Peyer's patch (tissue), 4 donors: ENCODE results near the gene NIPBL. TPM values are rescaled to one million over a fixed set of nuclear protein-coding genes. Genes with fewer than 3 reads are reported as not detected.
"Not testable (repeated sequence)": the region's sequence is repeated elsewhere in the genome, so short reads cannot be mapped to it uniquely, and the experiment has no call there.

Source experiments
- DNase-seq, 3 donors: peaks; one replicate each; pipeline ENCODE4 v3.0.0-alpha.2; 2017 to 2019
- H3K27ac ChIP-seq, 4 donors: fragments of 200-600 bp; sonication (generic); one replicate each; pipeline ENCODE4 v1.5.1; 2016 to 2019
- H3K27me3 ChIP-seq, 2 donors: fragments of 200-600 bp; sonication (generic); one replicate each; pipeline ENCODE4 v1.5.1; 2019
- H3K36me3 ChIP-seq, 3 donors: fragments of 200-600 bp; sonication (generic); one replicate each; pipeline ENCODE4 v1.5.1; 2016 to 2019
- H3K4me1 ChIP-seq, 4 donors: fragments of 200-600 bp; sonication (generic); one replicate each; pipeline ENCODE4 v1.5.1; 2016 to 2019
- H3K4me3 ChIP-seq, 4 donors: fragments of 200-600 bp; sonication (generic); 1 replicate in 3 of 4; 2 replicates in 1 of 4; pipeline ENCODE4 v1.5.1; 2016 to 2019; ENCODE audit warnings: mild to moderate bottlenecking in 1 of 4
- H3K9me3 ChIP-seq, 4 donors: fragments of 200-600 bp; sonication (generic); one replicate each; pipeline ENCODE4 v1.5.1; 2016 to 2019; ENCODE audit warnings: mild to moderate bottlenecking in 1 of 4
- POLR2A ChIP-seq, 2 donors: fragments of 450-650 bp; IDR thresholded peaks; one replicate each; pipeline ENCODE4 v1.5.1; 2017; ENCODE audit warnings: antibody characterized with exemption in 2 of 2, mild to moderate bottlenecking in 2 of 2, moderate library complexity in 2 of 2
- total RNA-seq, 4 donors: library from RNA; depleted of rRNA; stranded (reverse); fragments of >200 nt; gene quantifications; one replicate each; pipeline ENCODE4 v1.1.0, GENCODE V29; 2016
- TF ChIP-seq, protein P1 (sequence below), 6 experiments: fragments of 450-650 bp in 4 of 6; fragments of 200-600 bp in 2 of 6; sonication (generic) in 1 of 6; IDR thresholded peaks; one replicate each; pipeline ENCODE4 v1.5.1; 2017 to 2019; ENCODE audit warnings: antibody characterized with exemption in 6 of 6, mild to moderate bottlenecking in 3 of 6, moderate library complexity in 1 of 6

The NIPBL gene
- total RNA-seq, 4 donors from 2014 or later = 48.7 to 109 (median 68.8) TPM

DNA sequence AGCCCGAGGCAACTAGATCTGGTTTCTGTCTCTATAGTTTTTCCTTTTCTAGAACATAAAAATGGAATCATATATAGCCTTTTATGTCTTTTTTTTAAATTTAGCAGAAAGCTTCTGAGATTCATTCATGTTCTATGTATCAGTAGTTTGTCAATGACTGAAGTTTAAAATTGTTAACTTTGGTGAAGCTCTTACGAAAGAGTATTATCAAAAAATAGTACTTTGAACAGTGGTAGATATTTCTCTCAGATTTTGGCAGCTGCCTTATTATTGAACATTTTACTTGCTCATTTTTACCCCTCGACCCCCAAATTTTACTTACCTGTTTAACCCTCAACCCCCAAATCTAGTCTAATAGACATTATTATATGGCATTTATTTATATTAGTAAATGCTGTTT lies 10.2 kb downstream of the NIPBL start:
- Histone ChIP-seq H3K4me1 (peaks cover 0 to 6% (median 3%) of the 10 kb centered on the region in 4 donors), H3K27ac (no peak overlapping the region), H3K4me3 (no peak overlapping the region), H3K9me3 (no peaks in the 10 kb centered on the region), H3K36me3 (peaks cover 0 to 6% (median 0%) of the 10 kb centered on the region in 3 donors), H3K27me3 (no peaks in the 10 kb centered on the region)
- TF ChIP-seq, protein P1, sequence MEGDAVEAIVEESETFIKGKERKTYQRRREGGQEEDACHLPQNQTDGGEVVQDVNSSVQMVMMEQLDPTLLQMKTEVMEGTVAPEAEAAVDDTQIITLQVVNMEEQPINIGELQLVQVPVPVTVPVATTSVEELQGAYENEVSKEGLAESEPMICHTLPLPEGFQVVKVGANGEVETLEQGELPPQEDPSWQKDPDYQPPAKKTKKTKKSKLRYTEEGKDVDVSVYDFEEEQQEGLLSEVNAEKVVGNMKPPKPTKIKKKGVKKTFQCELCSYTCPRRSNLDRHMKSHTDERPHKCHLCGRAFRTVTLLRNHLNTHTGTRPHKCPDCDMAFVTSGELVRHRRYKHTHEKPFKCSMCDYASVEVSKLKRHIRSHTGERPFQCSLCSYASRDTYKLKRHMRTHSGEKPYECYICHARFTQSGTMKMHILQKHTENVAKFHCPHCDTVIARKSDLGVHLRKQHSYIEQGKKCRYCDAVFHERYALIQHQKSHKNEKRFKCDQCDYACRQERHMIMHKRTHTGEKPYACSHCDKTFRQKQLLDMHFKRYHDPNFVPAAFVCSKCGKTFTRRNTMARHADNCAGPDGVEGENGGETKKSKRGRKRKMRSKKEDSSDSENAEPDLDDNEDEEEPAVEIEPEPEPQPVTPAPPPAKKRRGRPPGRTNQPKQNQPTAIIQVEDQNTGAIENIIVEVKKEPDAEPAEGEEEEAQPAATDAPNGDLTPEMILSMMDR (IDR thresholded peaks at IDR 0.05) = no peak
- no peak for TF ChIP-seq POLR2A (IDR thresholded peaks at IDR 0.05)
- DNase-seq = no peak

DNA sequence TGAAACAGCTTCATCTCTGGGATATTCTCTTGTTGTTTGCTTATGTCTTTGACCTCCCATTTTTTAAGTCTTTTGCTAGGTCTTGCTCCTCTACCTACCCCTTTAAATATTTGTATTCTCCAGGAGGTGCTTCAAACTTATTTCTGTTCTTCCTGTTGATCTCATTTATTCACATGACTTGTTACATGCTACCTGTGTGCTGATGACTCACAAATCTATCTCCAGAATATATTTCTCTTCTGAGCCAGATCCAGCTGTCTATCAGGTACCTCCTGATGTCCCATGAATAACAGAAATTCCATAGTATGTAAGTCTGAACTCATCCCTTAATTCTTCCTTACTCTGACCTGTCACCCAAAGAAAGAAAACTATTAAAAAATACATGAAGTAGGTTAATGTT lies 11.0 kb downstream of the NIPBL start:
- no peak overlapping the region for H3K4me3 ChIP-seq
- H3K9me3 ChIP-seq = no peaks in the 10 kb centered on the region
- H3K4me1 ChIP-seq = peaks cover 0 to 2% (median 0%) of the 10 kb centered on the region in 4 donors
- peaks cover 0 to 6% (median 0%) of the 10 kb centered on the region in 3 donors for H3K36me3 ChIP-seq
- no peaks in the 10 kb centered on the region for H3K27me3 ChIP-seq
- H3K27ac ChIP-seq = no peak overlapping the region
- TF ChIP-seq, protein P1 (IDR thresholded peaks at IDR 0.05) = no peak
- no peak for TF ChIP-seq POLR2A (IDR thresholded peaks at IDR 0.05)
- DNase-seq = no peak

DNA sequence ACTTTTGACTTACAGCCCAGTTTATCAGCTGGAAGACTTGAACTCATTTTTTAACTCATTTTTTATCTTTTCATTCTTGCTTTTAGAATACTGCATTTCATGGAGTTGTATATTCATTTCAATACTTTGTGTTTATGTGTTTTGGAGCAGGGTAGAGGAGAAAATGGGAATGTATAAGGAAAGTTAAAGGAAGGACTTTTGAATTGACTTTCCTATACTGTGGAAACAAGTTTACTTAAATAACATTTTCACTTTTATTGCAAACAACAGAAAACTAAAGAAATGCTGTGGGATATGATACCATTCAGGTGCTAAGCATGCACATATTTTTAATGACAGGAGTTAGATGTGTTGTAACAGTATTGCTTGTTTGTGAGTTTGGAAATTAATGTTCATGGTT lies 11.7 kb downstream of the NIPBL start:
- no peaks in the 10 kb centered on the region for H3K27me3 ChIP-seq
- TF ChIP-seq, protein P1 (IDR thresholded peaks at IDR 0.05) = no peak
- no peak for TF ChIP-seq POLR2A (IDR thresholded peaks at IDR 0.05)
- H3K9me3 ChIP-seq = no peaks in the 10 kb centered on the region
- H3K4me1 ChIP-seq = peaks cover 0 to 2% (median 0%) of the 10 kb centered on the region in 4 donors
- H3K27ac ChIP-seq = no peak overlapping the region
- no peak for DNase-seq
- no peak overlapping the region for H3K4me3 ChIP-seq
- H3K36me3 ChIP-seq = peaks cover 0 to 6% (median 0%) of the 10 kb centered on the region in 3 donors

DNA sequence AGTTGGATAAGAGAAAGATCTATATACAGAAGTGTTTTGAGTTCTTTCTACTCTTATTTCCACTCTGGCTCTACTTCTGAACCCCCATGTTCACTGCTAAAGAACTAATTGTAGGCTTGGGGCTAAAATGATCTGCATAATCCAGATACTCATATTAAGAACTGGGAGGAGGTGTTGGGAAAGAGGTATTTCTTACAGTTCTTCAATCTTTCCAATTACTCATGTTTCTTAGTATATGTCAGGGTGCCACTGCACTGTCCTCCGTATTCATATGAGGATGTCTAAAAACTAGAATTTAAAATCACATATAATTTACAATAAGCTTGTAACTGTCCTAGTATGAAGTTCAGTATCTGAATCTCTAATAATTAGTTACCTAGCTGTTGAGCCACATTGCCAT lies 12.7 kb downstream of the NIPBL start:
- no peak for DNase-seq

DNA sequence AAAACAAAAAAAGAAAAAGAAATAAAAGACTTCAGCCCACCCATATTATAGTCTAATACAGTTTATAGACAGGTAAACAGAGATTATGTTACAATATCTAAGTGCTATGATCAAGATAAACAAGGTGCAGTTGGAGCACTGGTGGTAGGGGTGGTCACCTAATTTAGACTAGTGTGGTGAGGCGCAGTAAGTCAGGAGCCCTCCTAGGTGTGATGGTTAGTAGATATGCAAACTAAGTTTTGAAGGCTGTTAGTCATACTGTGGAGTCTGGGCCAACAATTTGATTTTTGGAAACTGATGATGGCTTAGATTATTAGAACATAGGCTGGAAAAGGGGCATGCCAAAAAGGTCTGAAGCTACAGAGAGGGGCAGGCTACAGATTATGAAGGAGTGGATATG lies 14.7 kb downstream of the NIPBL start:
- Histone ChIP-seq H3K27ac (no peak overlapping the region), H3K4me3 (no peak overlapping the region), H3K27me3 (no peaks in the 10 kb centered on the region), H3K36me3 (no peaks in the 10 kb centered on the region), H3K4me1 (peaks cover 0 to 1% (median 0%) of the 10 kb centered on the region in 4 donors), H3K9me3 (no peaks in the 10 kb centered on the region)
- no peak for DNase-seq
- TF ChIP-seq, protein P1 (IDR thresholded peaks at IDR 0.05) = no peak
- TF ChIP-seq POLR2A (IDR thresholded peaks at IDR 0.05) = no peak

More for the DNA sequence above, 12.7 kb downstream of the NIPBL start:
- no peak overlapping the region for H3K27ac ChIP-seq
- peaks cover 0 to 2% (median 0%) of the 10 kb centered on the region in 4 donors for H3K4me1 ChIP-seq
- TF ChIP-seq POLR2A (IDR thresholded peaks at IDR 0.05) = no peak
- TF ChIP-seq, protein P1 (IDR thresholded peaks at IDR 0.05) = no peak
- peaks cover 0 to 6% (median 0%) of the 10 kb centered on the region in 3 donors for H3K36me3 ChIP-seq
- no peaks in the 10 kb centered on the region for H3K27me3 ChIP-seq
- H3K9me3 ChIP-seq = no peaks in the 10 kb centered on the region
- H3K4me3 ChIP-seq = no peak overlapping the region

DNA sequence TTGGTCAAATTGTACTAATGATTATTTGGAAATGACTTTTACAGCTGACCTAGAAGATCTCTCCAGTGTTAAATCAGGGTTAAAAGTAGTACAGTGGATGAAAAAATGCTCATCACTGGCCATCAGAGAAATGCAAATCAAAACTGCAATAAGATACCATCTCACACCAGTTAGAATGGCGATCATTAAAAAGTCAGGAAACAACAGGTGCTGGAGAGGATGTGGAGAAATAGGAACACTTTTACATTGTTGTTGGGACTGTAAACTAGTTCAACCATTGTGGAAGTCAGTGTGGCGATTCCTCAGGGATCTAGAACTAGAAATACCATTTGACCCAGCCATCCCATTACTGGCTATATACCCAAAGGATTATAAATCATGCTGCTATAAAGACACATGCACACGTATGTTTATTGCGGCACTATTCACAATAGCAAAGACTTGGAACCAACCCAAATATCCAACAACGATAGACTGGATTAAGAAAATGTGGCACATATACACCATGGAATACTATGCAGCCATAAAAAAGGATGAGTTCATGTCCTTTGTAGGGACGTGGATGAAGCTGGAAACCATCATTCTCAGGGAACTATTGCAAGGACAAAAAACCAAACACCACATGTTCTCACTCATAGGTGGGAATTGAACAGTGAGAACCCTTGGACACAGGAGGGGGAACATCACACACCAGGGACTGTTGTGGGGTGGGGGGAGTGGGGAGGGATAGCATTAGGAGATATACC lies 15.7 kb downstream of the NIPBL start:
- H3K9me3 ChIP-seq, H3K27ac ChIP-seq, H3K27me3 ChIP-seq, H3K4me3 ChIP-seq, H3K4me1 ChIP-seq, H3K36me3 ChIP-seq, DNase-seq: not testable (repeated sequence)
